ENCODE measurements around the gene PSMD14.
"Not testable (repeated sequence)": the region's sequence is repeated elsewhere in the genome, so short reads cannot be mapped to it uniquely, and the experiment has no call there.

The PSMD14 gene

DNA sequence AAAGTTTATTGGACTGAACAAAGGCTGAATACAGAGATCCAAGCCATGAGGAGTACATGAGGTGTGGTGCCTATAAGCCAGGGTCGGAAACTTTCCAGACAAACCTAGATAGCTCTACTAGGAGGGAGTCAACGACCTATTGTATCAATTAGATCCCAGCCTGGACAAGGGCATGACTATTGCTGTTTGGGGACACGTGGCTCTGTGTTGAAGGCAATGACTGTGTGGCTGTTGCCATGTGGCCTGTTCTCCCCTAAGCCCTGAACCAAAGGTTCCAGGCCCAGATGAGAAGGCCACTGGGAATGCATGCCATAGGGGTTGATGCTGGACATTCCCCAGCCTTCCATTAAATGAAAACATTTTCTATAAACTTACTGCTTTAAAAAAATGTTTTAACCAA, 31.3 kb downstream of the PSMD14 start:
- not testable (repeated sequence) for DNase-seq

GRCh38 chr2:161340930-161341413, 32.7 kb downstream of the PSMD14 start:
- DNase-seq = not testable (repeated sequence)

- no peak for DNase-seq
Observed at GRCh38 chr2:161343235-161343634, 35.0 kb downstream of the PSMD14 start.

DNA sequence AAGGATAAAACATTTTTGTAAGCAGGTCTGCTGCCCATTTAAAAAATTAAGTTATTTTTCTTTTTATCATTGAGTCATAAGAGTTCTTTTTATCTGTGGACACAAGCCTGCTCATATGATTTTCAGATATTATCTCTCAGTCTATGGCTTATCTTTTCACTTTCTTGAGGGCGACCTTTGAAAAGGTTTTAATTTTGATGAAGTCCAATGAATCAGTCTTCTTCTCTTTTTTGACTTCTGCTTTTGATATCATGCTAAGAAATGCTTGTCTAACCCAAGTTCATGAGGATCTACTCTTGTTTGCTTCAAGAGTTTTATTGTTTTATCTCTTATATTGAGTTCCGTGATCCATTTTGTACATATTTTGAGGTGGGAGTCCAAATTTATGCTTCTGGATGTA, 36.5 kb downstream of the PSMD14 start:
- no peak for DNase-seq

- DNase-seq = no peak
Observed at GRCh38 chr2:161351678-161352077, 43.5 kb downstream of the PSMD14 start.

GRCh38 chr2:161352719-161353118, 44.5 kb downstream of the PSMD14 start:
- DNase-seq = no peak

GRCh38 chr2:161353543-161353942, 45.3 kb downstream of the PSMD14 start:
- no peak for DNase-seq

- no peak for DNase-seq
Observed at GRCh38 chr2:161354106-161354505, 45.9 kb downstream of the PSMD14 start.

GRCh38 chr2:161355106-161355505, 46.9 kb downstream of the PSMD14 start:
- no peak for DNase-seq

- DNase-seq = no peak
Observed at GRCh38 chr2:161355983-161356382, 47.8 kb downstream of the PSMD14 start.

- no peak for DNase-seq
Observed at GRCh38 chr2:161357097-161357496, 48.9 kb downstream of the PSMD14 start.

DNA sequence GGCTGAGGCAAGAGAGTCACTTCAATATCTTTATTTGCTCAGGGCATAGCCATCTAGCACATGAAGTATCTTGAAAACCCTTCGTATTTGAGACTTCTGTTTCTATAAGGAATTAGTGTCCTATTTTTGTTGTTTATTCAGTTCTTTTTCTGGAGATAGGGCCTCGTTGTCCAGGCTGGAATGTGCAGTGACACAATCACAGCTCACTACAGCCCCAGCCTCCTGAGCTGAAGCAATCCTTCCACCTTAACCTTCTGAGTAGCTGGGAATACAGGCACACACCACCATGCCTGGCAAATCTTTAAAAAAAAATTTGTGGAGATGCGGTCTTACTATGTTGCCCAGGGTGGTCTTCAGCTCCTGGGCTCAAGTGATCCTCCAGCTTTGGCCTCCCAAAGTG, 50.6 kb downstream of the PSMD14 start:
- DNase-seq = no peak

DNA sequence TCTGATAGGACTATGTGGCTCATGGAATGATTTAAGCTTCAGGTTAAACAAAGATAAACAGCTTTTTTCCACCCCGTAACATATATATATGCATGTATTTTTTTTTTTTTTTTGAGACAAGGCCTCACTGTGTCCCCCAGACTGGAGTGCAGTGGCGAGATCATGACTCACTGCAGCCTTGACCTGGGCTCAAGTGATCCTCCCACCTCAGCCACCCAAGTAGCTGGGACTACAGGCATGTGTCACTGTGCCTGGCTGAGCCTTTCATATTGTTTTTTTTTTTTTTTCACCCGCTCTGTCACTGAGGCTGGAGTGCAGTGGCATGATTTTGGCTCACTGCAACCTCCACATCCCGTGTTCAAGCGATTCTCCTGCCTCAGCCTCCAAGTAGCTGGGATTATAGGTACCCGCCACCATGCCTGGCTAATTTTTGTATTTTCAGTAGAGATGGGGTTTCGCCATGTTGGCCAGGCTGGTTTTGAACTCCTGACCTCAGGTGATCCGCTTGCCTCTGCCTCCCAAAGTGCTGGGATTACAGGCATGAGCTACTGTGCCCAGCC, 52.0 kb downstream of the PSMD14 start:
- not testable (repeated sequence) for DNase-seq

DNA sequence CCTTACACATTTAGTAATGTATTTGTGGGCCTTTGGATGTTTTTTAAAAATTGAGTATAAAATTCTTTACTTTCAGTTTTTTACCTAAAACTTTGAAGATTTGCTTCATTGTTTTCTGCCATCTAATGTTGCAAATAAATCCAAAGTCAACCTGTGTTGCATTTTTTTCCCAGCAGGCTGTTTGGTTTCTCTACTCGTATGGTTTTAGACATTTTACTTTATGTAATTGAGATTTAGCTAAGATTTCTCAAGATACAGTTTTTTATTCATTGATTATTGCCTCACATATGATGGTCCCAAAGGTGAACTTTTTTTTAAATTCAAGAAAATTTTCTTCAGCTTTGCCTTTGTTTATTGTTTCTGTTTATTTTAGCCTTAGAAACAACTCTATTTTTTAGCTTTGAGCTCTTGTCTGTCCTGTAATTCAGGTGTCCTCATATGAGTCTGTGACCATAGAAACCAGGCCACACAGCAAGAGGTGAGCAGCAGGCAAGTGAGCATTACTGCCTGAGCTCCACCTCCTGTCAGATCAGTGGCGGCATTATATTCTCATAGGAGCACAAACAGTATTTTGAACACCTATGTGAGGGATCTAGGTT, 54.4 kb downstream of the PSMD14 start:
- DNase-seq = no peak

- DNase-seq = no peak
Observed at GRCh38 chr2:161367675-161368074, 59.5 kb downstream of the PSMD14 start.

GRCh38 chr2:161369311-161369710, 61.1 kb downstream of the PSMD14 start:
- no peak for DNase-seq

DNA sequence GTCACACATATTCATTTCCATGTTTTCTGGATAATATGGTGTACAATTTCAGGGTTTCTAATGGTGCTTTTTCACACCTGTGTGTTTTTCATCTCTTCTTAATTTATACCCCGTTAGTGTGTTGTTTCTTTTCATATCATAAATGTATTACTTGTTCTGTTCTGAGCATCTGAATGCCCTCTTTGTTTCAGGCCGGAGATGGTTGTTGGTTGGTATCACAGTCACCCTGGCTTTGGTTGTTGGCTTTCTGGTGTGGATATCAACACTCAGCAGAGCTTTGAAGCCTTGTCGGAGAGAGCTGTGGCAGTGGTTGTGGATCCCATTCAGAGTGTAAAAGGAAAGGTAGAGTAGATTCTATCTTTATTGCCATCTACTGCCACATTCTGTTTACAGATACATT, 62.8 kb downstream of the PSMD14 start:
- no peak for DNase-seq

- DNase-seq = no peak
Observed at GRCh38 chr2:161371869-161372268, 63.6 kb downstream of the PSMD14 start.

DNA sequence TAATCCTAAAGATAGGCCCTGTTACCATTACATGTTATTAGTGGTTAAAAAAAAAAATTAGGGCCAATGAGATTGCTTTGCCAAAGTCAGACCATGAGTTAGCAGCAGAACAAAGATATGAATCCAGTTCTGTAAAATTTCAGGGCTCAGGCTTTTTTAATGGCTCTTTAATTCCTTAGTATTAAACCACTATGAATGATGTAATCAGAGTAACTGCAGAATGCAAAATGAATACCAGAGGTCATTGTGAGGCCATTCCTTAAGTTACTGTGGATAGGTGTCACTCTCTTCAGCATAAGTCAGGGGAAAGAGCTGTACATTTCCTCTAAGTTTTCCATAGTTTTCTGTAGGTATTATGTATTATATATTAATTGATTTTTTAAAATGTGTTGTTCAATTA, 65.7 kb downstream of the PSMD14 start:
- no peak for DNase-seq

DNA sequence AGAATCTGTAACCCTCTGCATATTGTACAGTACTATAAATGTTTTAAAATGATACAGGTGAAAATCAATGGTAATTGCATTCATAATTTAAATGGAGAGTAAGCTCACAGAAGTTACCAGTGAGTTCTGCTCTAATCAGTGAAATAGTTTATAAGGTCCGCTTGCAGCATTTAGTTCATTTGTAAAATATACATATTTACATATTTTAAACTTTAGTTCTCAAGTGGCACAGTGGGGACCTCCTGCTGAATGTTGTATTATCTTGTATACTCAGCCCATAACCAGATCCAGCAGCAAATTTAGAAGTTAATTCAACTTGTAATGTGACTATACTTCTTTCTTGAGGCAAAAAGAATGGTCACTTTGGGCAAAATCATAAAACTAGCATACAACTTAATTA, 66.2 kb downstream of the PSMD14 start:
- no peak for DNase-seq

GRCh38 chr2:161379740-161380139, 71.5 kb downstream of the PSMD14 start:
- no peak for DNase-seq

GRCh38 chr2:161381546-161381945, 73.3 kb downstream of the PSMD14 start:
- no peak for DNase-seq

GRCh38 chr2:161382747-161383146, 74.5 kb downstream of the PSMD14 start:
- no peak for DNase-seq

- no peak for DNase-seq
Observed at GRCh38 chr2:161384864-161385263, 76.6 kb downstream of the PSMD14 start.

DNA sequence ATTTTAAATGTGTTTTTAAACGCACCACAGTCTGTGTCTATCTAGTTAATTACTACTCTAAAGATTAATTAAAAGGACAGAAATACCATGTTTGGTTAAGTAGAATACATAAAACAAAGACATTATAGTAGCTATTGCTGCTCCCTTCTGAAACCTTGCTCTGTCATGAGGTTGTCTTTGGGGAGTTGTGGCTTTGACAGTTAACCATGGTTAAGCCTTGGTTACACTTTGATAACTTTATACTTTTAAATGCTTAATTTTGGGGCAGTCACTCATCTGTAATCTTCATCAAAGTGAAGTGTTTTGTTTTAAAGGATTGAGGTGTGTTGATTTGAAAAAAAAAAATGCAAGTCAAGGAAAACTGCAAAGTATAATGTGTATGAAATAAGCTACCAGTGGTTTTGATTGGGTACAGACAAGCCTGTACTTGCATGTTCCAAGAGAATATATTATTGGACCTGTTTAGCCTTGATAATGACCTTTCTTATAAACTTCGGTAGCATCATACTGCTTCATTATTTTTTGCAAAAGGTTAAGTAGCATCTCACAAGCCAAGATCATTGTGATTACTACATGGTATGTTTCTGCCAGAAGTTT, 78.1 kb downstream of the PSMD14 start:
- DNase-seq = no peak

All from stimulated activated CD4-positive, alpha-beta T cell treated with anti-CD3 and anti-CD28 coated beads, Interleukin-2, amount 100 ng/mL, for 24 hours (primary cell).